Muscle layer of duodenum (tissue), 2 donors: ENCODE data around the gene GALNT13.

Source experiments
- H3K27ac ChIP-seq: one replicate; pipeline ENCODE4 v1.7.0; 2013; ENCODE audit warnings: mild to moderate bottlenecking, low read length
- H3K27me3 ChIP-seq: one replicate; pipeline ENCODE4 v1.7.0; 2013; ENCODE audit warnings: low read depth, mild to moderate bottlenecking, control low read depth, low read length
- H3K36me3 ChIP-seq, 2 donors: one replicate each; pipeline ENCODE4 v1.7.0; 2013; ENCODE audit warnings: low read length in 2 of 2, control low read depth in 1 of 2, mild to moderate bottlenecking in 1 of 2; ENCODE audit not compliant: insufficient read depth in 2 of 2, control insufficient read depth in 1 of 2
- H3K4me1 ChIP-seq, 2 donors: one replicate each; pipeline ENCODE4 v1.7.0; 2013; ENCODE audit warnings: low read length in 2 of 2, mild to moderate bottlenecking in 2 of 2, control low read depth in 1 of 2, moderate library complexity in 1 of 2; ENCODE audit not compliant: insufficient read depth in 2 of 2, control insufficient read depth in 1 of 2
- H3K4me3 ChIP-seq, 2 donors: one replicate each; pipeline ENCODE4 v1.7.0; 2013; ENCODE audit warnings: low read length in 2 of 2, low read depth in 1 of 2, mild to moderate bottlenecking in 1 of 2
- H3K9me3 ChIP-seq, 2 donors: one replicate each; pipeline ENCODE4 v1.7.0; 2013; ENCODE audit warnings: low read length in 2 of 2, control low read depth in 1 of 2, mild to moderate bottlenecking in 1 of 2; ENCODE audit not compliant: control insufficient read depth in 1 of 2
- donor health status: healthy.

GALNT13 gene

GRCh38 chr2:154488801-154489200 is 617.1 kb downstream of the GALNT13 start:
- Histone ChIP-seq H3K27me3 (no peaks in the 10 kb centered on the region), H3K27ac (no peak overlapping the region), H3K4me1 (no peaks in the 10 kb centered on the region), H3K36me3 (no peaks in the 10 kb centered on the region), H3K9me3 (no peaks in the 10 kb centered on the region), H3K4me3 (no peak overlapping the region)

GRCh38 chr2:154489266-154489858 is 617.6 kb downstream of the GALNT13 start:
- Histone ChIP-seq H3K27ac (no peak overlapping the region), H3K4me3 (no peak overlapping the region), H3K9me3 (no peaks in the 10 kb centered on the region), H3K36me3 (no peaks in the 10 kb centered on the region), H3K27me3 (no peaks in the 10 kb centered on the region), H3K4me1 (no peaks in the 10 kb centered on the region)

GRCh38 chr2:154490530-154490929 is 618.8 kb downstream of the GALNT13 start:
- Histone ChIP-seq H3K27ac (no peak overlapping the region), H3K36me3 (no peaks in the 10 kb centered on the region), H3K27me3 (no peaks in the 10 kb centered on the region), H3K4me3 (no peak overlapping the region), H3K4me1 (no peaks in the 10 kb centered on the region), H3K9me3 (no peaks in the 10 kb centered on the region)

- Histone ChIP-seq H3K27me3 (no peaks in the 10 kb centered on the region), H3K4me1 (no peaks in the 10 kb centered on the region), H3K36me3 (no peaks in the 10 kb centered on the region), H3K27ac (no peak overlapping the region), H3K9me3 (no peaks in the 10 kb centered on the region), H3K4me3 (no peak overlapping the region)
Observed at GRCh38 chr2:154495455-154495868, 623.7 kb downstream of the GALNT13 start.

- no peaks in the 10 kb centered on the region for H3K36me3 ChIP-seq
- no peaks in the 10 kb centered on the region for H3K9me3 ChIP-seq
- H3K27ac ChIP-seq, result no peak overlapping the region
- no peak overlapping the region for H3K4me3 ChIP-seq
- no peaks in the 10 kb centered on the region for H3K27me3 ChIP-seq
- no peaks in the 10 kb centered on the region for H3K4me1 ChIP-seq
Observed at GRCh38 chr2:154497019-154497418, 625.3 kb downstream of the GALNT13 start.
